PC-9 (cell line): ENCODE data around the gene RBFOX2. TPM values are rescaled to one million over a fixed set of nuclear protein-coding genes. Genes with fewer than 3 reads are reported as not detected.

Experiments used
- Bru-seq: library from RNA; stranded (reverse); fragments of 400-500 nt; gene quantifications from one replicate; lab custom pipeline; 2021; lab: Mats Ljungman, UMichigan
- BruChase-seq, 2 experiments: library from RNA; stranded (reverse); fragments of 400-500 nt; gene quantifications; one replicate each; lab custom pipeline; 2021; lab: Mats Ljungman, UMichigan
- BruUV-seq: library from RNA; stranded (reverse); fragments of 400-500 nt; replicated peaks from 2 replicates; lab custom pipeline; 2021; lab: Mats Ljungman, UMichigan
- CTCF ChIA-PET: fragments of 300-600 bp; sonication (Branson Sonifier 250); formaldehyde crosslinking; loops from one replicate; lab custom pipeline; 2022; ENCODE audit warnings: antibody characterized with exemption; lab: Charles Lee
- POLR2A ChIA-PET: fragments of 300-600 bp; sonication (Branson Sonifier 250); formaldehyde crosslinking; loops from one replicate; lab custom pipeline; 2022; ENCODE audit warnings: antibody characterized with exemption; ENCODE audit not compliant: unreplicated experiment; lab: Charles Lee
- DNase-seq, 2 experiments: peaks; one replicate each; pipeline versions ENCODE4 v3.0.0 to v3.0.0-alpha.2; 2015 to 2022; ENCODE audit warnings: mixed read lengths in 1 of 2
- H2AFZ ChIP-seq: fragments of 200-600 bp; sonication (generic); 2 replicates; pipeline ENCODE4 v1.8.1; 2017; ENCODE audit warnings: antibody characterized with exemption
- H3F3A ChIP-seq: fragments of 200-600 bp; sonication (generic); 2 replicates; pipeline ENCODE4 v1.8.1; 2017; ENCODE audit warnings: antibody characterized with exemption, mild to moderate bottlenecking, low read depth; ENCODE audit not compliant: insufficient read depth
- H3K27ac ChIP-seq: fragments of 200-600 bp; sonication (generic); 2 replicates; pipeline ENCODE4 v1.6.1; 2016; ENCODE audit warnings: mixed run types
- H3K27me3 ChIP-seq: fragments of 200-600 bp; sonication (generic); 2 replicates; pipeline ENCODE4 v1.6.1; 2016; ENCODE audit warnings: low read depth, mixed run types; ENCODE audit not compliant: insufficient read depth
- H3K36me3 ChIP-seq: fragments of 200-600 bp; sonication (generic); 2 replicates; pipeline ENCODE4 v1.6.1; 2016; ENCODE audit warnings: low read depth, mixed run types
- H3K4me1 ChIP-seq: fragments of 200-600 bp; sonication (generic); replicated peaks from 2 replicates; pipeline ENCODE4 v1.6.1; 2016; ENCODE audit warnings: mixed run types; ENCODE audit not compliant: insufficient read depth
- H3K4me2 ChIP-seq: fragments of 200-600 bp; sonication (generic); 2 replicates; pipeline ENCODE4 v1.6.1; 2017; ENCODE audit warnings: mixed run types
- H3K4me3 ChIP-seq: fragments of 200-600 bp; sonication (generic); 2 replicates; pipeline ENCODE4 v1.6.1; 2016; ENCODE audit warnings: mixed run types
- H3K79me2 ChIP-seq: fragments of 200-600 bp; sonication (generic); 2 replicates; pipeline ENCODE4 v1.6.1; 2017; ENCODE audit warnings: low read depth, mixed run types
- H3K9me2 ChIP-seq: fragments of 200-600 bp; sonication (generic); 2 replicates; pipeline ENCODE4 v1.8.1; 2017; ENCODE audit warnings: mild to moderate bottlenecking; ENCODE audit not compliant: insufficient read depth
- H3K9me3 ChIP-seq: fragments of 200-600 bp; sonication (generic); 2 replicates; pipeline ENCODE4 v1.8.1; 2016; ENCODE audit warnings: low read depth; ENCODE audit not compliant: insufficient read depth
- H4K20me1 ChIP-seq: fragments of 200-600 bp; sonication (generic); 2 replicates; pipeline ENCODE4 v1.8.1; 2017; ENCODE audit not compliant: insufficient read depth
- EZH2 ChIP-seq: fragments of 200-600 bp; sonication (generic); IDR thresholded peaks from 2 replicates; pipeline ENCODE4 v1.8.0; 2017; ENCODE audit warnings: antibody characterized with exemption, low read depth
- intact Hi-C: fragments of 100-400 bp; cut with micrococcal nuclease; formaldehyde crosslinking; loops from one replicate; pipeline ENCODE4 v1.10.0; 2022; ENCODE audit not compliant: unreplicated experiment
- long read RNA-seq: library from polyadenylated mRNA; stranded (forward); transcript quantifications from one replicate; pipeline ENCODE4 v2.0.0, GENCODE V29; 2022
- total RNA-seq: library from RNA; stranded (reverse); gene quantifications from 2 replicates; pipeline ENCODE4 v1.2.3, GENCODE V29; 2021
- TF ChIP-seq, protein P1 (sequence below): fragments of 200-600 bp; sonication (generic); conservative IDR thresholded peaks from 2 replicates; pipeline ENCODE4 v1.6.1; 2017; ENCODE audit warnings: mixed run types, antibody characterized with exemption, mild to moderate bottlenecking, moderate library complexity

Gene RBFOX2, protein sequence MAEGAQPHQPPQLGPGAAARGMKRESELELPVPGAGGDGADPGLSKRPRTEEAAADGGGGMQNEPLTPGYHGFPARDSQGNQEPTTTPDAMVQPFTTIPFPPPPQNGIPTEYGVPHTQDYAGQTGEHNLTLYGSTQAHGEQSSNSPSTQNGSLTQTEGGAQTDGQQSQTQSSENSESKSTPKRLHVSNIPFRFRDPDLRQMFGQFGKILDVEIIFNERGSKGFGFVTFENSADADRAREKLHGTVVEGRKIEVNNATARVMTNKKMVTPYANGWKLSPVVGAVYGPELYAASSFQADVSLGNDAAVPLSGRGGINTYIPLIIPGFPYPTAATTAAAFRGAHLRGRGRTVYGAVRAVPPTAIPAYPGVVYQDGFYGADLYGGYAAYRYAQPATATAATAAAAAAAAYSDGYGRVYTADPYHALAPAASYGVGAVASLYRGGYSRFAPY
- total RNA-seq (81.7 and 109 TPM in 2 replicates), Bru-seq, nascent RNA (percentile 94 among the genes with signal in this experiment), BruChase-seq, experiment 1, labeled RNA remaining after a 2-hour chase (percentile 93 among the genes with signal in this experiment), BruChase-seq, experiment 2, labeled RNA remaining after a 6-hour chase (percentile 83 among the genes with signal in this experiment)
- long read RNA-seq, transcript RBFOX2-210 (13 exons, 1,935 nt), result major isoform, 5 of 303 reads
- long read RNA-seq, partial matches to known transcripts, result 216 of 303 reads
- long read RNA-seq, other reads (novel, unspliced or antisense), result 75 of 303 reads

DNA sequence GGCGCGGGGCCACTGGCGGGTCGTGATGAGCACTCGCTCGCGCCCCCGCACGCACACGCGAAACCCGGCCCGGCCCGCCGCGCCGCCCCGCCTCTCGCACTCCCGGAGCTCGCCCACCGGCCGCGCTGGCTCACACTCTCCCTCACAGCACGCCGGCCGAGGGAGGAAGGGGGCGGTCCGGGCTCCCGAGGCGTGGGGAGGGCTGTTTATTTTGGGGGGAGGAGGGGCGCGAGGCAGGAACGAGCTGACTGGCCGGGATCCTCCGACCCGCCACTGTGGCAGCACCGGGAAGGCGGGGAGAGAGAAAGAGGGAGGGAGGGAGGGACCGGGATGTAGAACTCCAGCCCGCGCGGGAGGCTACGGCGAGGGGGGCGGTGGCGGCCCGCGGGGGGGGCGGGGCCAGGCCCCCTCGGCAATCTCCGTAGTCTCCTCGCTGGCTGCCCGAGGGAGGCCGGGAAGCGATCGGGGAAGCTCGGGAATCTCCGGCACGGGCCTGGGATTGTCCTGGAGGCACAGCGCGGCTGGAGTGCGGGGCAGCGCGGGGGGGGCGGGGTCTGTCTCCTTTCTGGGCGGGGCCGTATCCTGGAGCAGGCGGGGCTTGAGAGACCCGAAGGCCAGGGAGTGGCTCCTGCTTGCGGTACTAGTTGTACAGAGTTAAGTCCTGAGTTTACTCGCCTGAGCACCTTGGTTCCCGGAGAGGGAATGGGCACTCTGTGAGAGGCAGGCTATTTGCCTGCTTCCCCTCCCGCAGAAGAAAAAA lies at the start of gene RBFOX2:
TSS of gene RBFOX2 (minus strand) at position 179 of the 760 bp plus-strand sequence. CDS start 399 bp downstream, outside the sequence.
- no TSS peak for BruUV-seq
- TF ChIP-seq, protein P1, sequence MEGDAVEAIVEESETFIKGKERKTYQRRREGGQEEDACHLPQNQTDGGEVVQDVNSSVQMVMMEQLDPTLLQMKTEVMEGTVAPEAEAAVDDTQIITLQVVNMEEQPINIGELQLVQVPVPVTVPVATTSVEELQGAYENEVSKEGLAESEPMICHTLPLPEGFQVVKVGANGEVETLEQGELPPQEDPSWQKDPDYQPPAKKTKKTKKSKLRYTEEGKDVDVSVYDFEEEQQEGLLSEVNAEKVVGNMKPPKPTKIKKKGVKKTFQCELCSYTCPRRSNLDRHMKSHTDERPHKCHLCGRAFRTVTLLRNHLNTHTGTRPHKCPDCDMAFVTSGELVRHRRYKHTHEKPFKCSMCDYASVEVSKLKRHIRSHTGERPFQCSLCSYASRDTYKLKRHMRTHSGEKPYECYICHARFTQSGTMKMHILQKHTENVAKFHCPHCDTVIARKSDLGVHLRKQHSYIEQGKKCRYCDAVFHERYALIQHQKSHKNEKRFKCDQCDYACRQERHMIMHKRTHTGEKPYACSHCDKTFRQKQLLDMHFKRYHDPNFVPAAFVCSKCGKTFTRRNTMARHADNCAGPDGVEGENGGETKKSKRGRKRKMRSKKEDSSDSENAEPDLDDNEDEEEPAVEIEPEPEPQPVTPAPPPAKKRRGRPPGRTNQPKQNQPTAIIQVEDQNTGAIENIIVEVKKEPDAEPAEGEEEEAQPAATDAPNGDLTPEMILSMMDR, result no peak
- TF ChIP-seq EZH2, result no peak
- Histone ChIP-seq H3K4me3 (peak within 1 kb of the TSS; percentile 74), H3K4me1 (peaks cover 22% of the 10 kb centered on the region), H3K9me2 (no peaks in the 10 kb centered on the region), H4K20me1 (peaks cover 27% of the 10 kb centered on the region), H3K9me3 (no peaks in the 10 kb centered on the region), H3K4me2 (peak within 1 kb of the TSS; percentile 80), H3K36me3 (peaks cover 16% of the 10 kb centered on the region), H3F3A (0 out of 2 replicates have a peak, but pooled peaks cover 9% of the 10 kb centered on the region), H3K79me2 (peaks cover 43% of the 10 kb centered on the region), H2AFZ (peak within 1 kb of the TSS; percentile 71), H3K27ac (peak within 1 kb of the TSS; percentile 29), H3K27me3 (no peaks in the 10 kb centered on the region)
- CTCF ChIA-PET, result interaction anchor here (0.6 to 4.1 kb wide), 3 partner anchors 37 to 489 kb away, joined by 3 to 44 read pairs (median 4); no protein-coding TSS in a partner anchor
- intact Hi-C loops, result loop anchor here (1.0 kb wide), 1 partner anchor 37 kb away; no protein-coding TSS in a partner anchor
- POLR2A ChIA-PET, result interaction anchor here (0.5 to 1.1 kb wide), 11 partner anchors 24 to 729 kb away, joined by 3 to 18 read pairs (median 5); partner anchors contain the start of gene TOM1
- DNase-seq, result peak; percentile 91 to 99

DNA sequence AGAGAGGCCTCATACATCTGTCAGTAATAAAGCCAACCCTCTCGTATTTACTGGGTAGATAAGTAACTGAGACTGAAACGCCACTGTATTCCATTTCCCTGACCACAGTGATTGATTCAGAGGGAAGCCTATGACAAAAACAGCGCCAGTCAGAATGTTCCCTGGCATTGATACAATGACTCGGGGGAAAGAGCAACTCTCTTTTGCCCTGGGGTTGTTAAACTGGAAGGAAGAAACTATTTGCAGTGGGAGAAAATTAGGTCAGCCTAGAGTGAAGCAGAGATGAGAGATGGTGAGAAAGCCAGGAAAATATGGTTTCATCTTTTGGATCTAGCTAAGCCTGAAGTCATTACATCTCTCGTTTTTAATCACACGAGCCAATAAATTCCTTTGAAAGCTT lies 48.6 kb upstream of the RBFOX2 start:
- no peaks in the 10 kb centered on the region for H3K9me2 ChIP-seq
- BruUV-seq, result no TSS peak
- no peaks in the 10 kb centered on the region for H3K9me3 ChIP-seq
- no peaks in the 10 kb centered on the region for H3K27me3 ChIP-seq
- ChIA-PET CTCF (no interaction called here), POLR2A (interaction anchor here (0.7 kb wide), 1 partner anchor 183 kb away, joined by 4 read pairs; no protein-coding TSS in a partner anchor)
- H3K79me2 ChIP-seq, result no peaks in the 10 kb centered on the region
- no peaks in the 10 kb centered on the region for H3K4me1 ChIP-seq
- H4K20me1 ChIP-seq, result no peaks in the 10 kb centered on the region
- H3F3A ChIP-seq, result no peaks in the 10 kb centered on the region
- no peak overlapping the region for H3K27ac ChIP-seq
- H3K36me3 ChIP-seq, result no peaks in the 10 kb centered on the region
- no peak for DNase-seq
- H3K4me3 ChIP-seq, result no peak overlapping the region
- H2AFZ ChIP-seq, result 0 out of 2 replicates have a peak overlapping the region, but pooled peaks have one; percentile 7
- intact Hi-C loops, result no loop called here
- no peak overlapping the region for H3K4me2 ChIP-seq
- TF ChIP-seq, protein P1, result no peak
- TF ChIP-seq EZH2, result no peak
